ENCODE results near the gene LIG3.
A peak's percentile ranks its signal among the peaks of the same experiment; 100 is the strongest.
"Not testable (repeated sequence)": the region's sequence is repeated elsewhere in the genome, so short reads cannot be mapped to it uniquely, and the experiment has no call there.

LIG3 gene
- 57.2 to 89.1 (median 76.3) reads per million in 4 experiments for total RNA-seq

GRCh38 chr17:34980353-34980680 is at the start of gene LIG3:
Gene LIG3, plus strand, starts transcription at chr17:34980512. Its CDS starts 2,494 bp downstream, at chr17:34983006.
- DNase-seq: peak; percentile 88

- not testable (repeated sequence) for DNase-seq
These were observed 29.5 kb upstream of the LIG3 start for GRCh38 chr17:34950780-34951179.

DNA sequence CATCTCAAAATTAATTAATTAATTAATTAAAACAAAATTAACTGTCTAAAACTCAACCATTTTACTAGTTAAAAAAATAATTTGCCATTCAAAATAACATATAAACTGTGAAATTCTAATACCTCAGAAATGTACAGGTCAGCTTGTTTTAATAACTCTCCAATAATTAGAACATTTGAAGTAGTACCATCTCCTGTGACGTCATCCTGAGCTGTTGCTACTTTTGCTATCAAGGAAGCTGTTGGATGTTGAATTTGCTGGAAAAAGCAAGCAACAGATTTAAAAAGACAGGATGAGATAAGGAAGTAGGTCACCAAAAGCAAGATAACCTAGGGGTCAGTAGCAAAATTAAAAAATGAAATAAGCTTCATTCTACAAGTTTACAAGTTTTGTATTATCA is 21.9 kb upstream of the LIG3 start:
- no peak for DNase-seq

GRCh38 chr17:34961093-34961911 is 19.0 kb upstream of the LIG3 start, which contains the start of the genes CCT6B and ZNF830:
Gene CCT6B, minus strand, starts transcription at chr17:34961460. Its CDS starts 67 bp downstream, at chr17:34961393.
Gene ZNF830, plus strand, starts transcription at chr17:34961540. Its CDS starts 27 bp downstream, at chr17:34961567.
- DNase-seq: peak; percentile 85

DNA sequence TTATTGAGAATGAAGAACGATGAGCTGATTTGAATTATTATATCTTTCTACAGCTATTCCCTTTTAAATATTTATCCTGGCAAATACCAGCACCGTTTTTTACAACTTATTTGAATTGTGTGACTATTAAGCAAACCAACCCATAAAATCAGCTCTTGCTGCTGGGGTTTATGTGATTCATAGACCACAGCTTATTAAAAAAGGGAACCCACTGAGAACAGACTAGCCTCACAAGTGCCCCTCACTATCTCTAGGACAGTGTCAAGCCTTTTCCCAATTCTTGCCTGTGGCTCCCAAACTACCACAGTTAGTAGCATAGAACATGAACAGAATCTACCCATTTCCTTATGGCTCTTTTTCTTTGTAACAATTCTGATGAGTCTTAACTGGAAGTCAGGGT is 6.1 kb upstream of the LIG3 start:
- no peak for DNase-seq

DNA sequence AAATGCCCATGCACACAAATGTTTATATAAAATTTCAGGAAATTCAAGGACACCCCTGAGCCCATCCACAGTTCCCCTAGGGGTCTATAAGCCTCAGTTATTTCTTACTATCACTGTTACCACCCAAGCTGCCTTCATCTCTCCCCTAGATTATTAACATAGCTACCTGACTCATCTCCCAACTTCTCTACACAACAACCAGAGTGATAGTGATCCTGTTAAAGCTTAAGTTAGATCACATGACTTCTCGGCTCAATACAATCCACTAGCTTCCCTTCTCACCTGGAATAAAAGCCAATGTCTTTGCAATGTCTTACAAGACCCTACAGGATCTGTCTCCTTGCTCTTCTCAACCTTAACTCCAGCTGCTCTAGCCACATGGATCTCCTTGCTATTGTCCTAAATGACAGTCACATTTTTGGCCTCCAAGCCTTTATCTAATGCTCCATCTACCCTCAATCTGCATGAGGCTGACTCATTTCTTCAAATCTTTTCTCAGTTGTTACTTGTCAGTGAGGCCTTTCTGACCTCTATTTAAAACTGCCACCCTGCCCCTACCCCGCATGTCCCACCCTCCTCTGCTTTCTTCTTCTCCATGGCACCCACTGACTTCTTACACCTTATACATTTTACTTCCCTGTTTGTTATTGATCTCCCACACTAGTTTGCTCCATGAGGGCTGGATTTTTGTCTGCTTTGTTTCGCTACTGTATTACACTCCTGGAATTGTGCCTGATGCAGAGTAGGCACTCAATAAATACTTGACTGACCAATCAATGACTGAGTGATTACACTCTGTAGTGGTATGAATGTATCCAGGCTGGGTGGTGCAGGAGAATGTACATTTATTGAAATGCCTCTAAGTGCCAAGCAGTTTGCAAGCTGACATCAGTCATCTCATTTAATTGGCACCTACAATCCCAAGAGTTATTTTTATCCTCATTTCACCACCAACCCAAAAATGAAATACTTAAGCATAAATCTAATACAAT is 5.2 kb upstream of the LIG3 start:
- DNase-seq: no peak

DNA sequence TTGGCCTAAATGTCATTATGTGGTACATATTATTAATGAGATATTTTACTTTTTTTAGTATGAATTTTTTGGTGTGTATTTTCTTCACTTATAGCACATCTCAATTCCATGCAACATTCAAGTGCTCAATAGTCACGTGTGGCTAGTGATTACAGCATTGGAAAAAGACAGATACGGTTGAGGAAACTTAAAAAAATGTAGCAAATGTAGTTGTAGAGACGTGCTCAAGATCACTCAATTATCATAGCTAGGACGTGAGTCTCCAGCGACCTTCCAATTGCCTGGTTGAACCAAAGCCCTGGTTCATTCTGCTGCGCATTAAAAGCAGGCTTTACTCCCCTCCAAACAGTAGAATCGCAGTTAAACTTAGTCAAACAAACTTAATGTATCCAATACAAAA is 1.2 kb upstream of the LIG3 start:
- DNase-seq: no peak

DNA sequence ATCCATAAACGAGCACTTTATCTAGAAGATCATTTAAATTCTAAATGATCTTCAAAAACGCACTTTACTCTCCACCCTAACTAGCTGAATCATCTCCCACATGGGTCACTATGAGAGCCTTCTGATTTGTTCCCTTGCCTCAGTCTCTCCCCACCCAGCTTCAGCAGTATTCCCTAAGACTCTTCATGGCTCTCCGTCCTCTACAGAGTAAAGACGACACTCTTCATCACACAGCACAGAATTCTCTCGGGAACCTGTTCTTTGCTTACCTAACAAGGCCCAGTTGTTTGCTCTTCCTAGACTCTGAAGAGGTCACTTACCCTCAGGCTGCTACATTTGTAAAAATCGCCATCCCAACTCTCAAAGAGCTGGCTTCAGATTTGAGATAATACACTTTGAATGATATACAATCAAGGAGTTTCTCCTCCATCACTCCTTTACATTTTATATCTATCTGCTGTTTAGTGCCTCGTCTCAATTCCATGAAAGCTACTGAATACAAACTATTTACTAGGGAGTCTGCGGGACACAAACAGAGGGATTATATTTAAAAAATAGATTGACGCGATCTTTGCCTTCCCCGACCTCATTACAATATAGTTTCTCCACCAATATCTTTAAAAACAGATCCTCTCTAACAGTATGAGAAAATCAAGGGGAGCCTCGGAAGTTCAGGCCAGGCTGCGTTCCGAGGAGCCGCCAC is 511 bp upstream of the LIG3 start:
- DNase-seq: no peak

- DNase-seq: peak; percentile 76
These were observed 597 bp downstream of the LIG3 start for GRCh38 chr17:34980681-34981537.

GRCh38 chr17:34981538-34982241 is 1.4 kb downstream of the LIG3 start:
- DNase-seq: no peak

GRCh38 chr17:34987232-34987631 is 6.9 kb downstream of the LIG3 start:
- no peak for DNase-seq

GRCh38 chr17:34988644-34989043 is 8.3 kb downstream of the LIG3 start:
- DNase-seq: no peak

DNA sequence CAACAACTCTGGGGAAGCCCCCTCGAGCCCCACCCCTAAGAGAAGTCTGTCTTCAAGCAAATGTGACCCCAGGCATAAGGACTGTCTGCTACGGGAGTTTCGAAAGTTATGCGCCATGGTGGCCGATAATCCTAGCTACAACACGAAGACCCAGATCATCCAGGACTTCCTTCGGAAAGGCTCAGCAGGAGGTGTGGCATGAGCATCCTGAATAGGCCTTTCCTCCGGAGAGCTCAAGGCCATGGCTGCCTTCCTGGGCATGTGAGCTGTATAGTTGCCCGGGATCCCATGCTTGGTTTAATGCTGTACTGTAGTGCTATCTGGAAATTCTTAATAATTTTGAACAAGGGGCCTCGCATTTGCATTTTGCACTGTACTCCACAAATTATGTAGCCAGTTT is 9.2 kb downstream of the LIG3 start:
- DNase-seq: no peak

DNA sequence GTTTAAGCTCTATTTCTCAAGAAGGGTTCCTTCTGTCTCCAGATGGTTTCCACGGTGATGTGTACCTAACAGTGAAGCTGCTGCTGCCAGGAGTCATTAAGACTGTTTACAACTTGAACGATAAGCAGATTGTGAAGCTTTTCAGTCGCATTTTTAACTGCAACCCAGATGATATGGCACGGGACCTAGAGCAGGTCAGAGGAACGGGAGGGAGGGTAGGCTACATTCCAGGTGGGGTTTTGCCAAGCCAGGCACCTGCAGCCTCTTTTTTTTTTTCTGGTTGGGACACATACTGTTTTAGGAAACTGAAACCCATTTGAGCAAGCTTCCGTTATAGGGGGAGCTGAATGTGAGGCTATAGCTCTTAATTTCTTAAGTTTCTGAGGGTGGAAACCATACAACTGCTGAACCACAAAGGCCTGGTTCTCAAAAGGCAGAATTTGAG is 10.6 kb downstream of the LIG3 start:
- no peak for DNase-seq

GRCh38 chr17:34991606-34992005 is 11.3 kb downstream of the LIG3 start:
- no peak for DNase-seq

DNA sequence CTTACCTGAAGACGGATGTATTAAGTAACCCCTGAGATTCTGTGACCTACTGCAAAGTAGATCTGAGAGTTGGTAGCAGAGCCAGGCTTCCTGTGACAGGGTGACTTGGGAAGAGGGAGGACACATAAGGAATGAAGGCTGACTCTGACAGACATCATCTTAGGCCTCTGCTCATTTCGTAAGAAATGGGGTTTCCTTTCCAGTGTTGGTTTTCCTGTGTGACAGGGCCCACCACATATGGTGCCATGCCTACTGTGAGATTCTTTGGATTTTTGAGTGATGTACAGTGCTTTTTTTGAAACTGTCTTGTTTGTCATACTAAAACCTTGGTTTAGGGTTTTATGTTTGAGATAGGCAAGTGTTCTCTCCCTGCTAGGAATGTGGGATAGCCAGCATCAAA is 12.7 kb downstream of the LIG3 start:
- no peak for DNase-seq

DNA sequence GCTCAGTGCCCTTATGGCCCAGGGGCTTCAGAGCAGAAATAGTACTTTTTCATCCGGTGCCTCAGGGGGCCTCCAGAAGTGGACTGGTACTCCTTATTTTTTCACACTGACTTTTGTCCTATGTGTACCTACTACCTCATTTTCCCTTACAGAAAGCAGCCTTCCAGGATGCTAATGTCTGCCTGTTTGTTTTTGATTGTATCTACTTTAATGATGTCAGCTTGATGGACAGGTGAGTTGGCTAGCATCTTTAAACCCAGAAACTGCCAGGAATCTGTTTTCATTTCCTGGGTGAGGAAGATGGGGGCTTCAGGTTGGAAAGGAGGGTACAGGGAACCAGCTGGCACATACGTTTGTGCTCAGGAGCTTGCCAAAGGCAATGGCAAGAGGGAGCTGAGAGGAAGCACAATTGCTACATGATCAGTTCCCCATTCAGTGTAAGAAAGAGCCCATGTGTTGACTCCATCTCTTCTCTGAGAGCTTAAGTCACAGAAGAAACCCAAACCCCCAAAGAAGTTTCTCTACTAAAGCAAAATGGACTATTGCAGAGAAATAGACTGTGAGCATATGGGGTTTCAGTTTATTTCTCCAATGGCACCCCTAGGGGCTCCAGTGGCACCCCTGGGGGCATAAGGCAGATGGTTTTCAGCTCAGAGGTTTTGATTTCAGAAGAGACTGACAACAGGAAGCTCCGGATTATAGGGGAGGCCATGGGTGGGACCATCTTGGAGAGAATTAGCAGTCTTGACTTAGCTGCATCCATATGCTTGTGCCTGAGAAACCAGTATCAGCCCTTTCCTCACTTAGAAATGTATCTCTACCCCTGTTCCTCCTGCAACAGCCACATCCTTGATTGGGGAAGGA is 16.3 kb downstream of the LIG3 start:
- DNase-seq: no peak

- DNase-seq: no peak
These were observed 17.1 kb downstream of the LIG3 start for GRCh38 chr17:34997355-34997862.

GRCh38 chr17:34998205-34998604 is 17.9 kb downstream of the LIG3 start:
- peak; percentile 67 for DNase-seq

DNA sequence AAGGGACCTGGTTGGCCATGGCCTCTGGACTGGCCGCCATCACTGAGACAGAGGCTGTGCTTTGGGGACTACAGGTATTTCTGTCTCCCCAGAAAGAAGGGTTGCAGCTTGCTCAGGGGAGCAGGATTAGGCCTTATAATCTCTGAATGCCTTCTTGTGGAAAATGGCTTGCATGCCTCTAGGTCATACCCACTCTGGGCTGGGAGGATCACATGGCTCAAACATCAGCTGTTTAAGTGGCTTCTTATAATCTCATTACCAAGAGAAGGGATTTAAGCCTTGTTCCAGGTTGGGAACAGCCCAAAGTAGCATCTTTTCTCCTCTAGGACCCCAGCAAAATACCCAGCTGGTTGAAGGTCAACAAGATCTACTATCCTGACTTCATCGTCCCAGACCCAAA is 19.1 kb downstream of the LIG3 start:
- no peak for DNase-seq
